ENCODE data around the gene POLR1D. TPM values are rescaled to one million over a fixed set of nuclear protein-coding genes. Genes with fewer than 3 reads are reported as not detected.

Gene POLR1D
- total and polyA plus RNA-seq, 8 donors: 98.7 to 161 (median 139) TPM

DNA sequence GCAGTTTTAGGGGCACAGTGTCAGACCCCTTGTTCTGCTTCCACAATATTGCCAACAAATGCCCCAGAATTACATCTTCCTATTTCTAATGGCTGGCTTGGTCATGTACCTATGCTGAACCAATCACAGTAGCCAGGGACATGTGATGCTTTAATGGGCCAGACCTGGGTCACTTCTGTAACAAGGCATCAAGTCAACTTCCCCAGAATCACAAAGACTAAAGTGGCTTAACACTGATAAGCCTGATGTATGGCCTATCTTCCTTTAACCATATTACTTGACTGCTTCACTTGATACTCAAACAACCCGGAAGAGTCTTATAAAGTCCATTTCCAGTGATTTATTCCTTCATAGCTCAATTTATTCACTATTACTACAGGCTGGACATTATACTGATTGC is 21.0 kb upstream of the POLR1D start:
- no peak for FAIRE-seq
- H3K27ac ChIP-seq: no peak overlapping the region
- no peaks in the 10 kb centered on the region for H3K27me3 ChIP-seq
- H3K36me3 ChIP-seq: no peaks in the 10 kb centered on the region
- no peak for ATAC-seq
- peaks cover 18 to 61% (median 57%) of the 10 kb centered on the region in 3 donors for H3K4me1 ChIP-seq
- H3K9me3 ChIP-seq: no peaks in the 10 kb centered on the region
- DNase-seq: no peak
- 88 to 96% methylated on average over 1 of the region's 1 CpG for WGBS, 2 donors
- no peak for TF ChIP-seq CTCF (IDR thresholded peaks at IDR 0.05)
- intact Hi-C loops (cut with DNase I): no loop called here
- no peak overlapping the region for H3K4me3 ChIP-seq

DNA sequence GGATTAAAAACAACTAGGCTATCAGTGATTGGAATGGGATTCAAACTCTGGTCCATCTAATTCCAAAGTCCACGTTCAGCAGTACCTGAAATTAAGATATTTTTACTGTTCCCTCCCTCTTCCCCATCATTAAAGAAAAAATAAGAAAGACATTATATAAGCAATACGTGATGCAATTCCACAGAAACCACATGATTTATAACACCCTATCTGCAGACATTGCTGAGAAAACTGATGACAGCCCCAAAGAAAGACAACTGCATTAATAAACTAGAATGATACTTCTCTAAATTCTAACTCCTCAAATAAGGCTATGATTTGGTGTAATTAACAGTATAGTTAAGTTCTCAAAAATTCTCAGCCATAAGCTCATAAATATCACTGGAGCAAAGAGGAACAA is 20.5 kb upstream of the POLR1D start:
- intact Hi-C loops (cut with DNase I): no loop called here
- 86 to 94% methylated on average over 2 of the region's 2 CpGs for WGBS, 2 donors
- no peaks in the 10 kb centered on the region for H3K27me3 ChIP-seq
- H3K27ac ChIP-seq: no peak overlapping the region
- FAIRE-seq (peak; percentile 53), DNase-seq (no peak), ATAC-seq (no peak)
- no peak overlapping the region for H3K4me3 ChIP-seq
- H3K36me3 ChIP-seq: no peaks in the 10 kb centered on the region
- no peak for TF ChIP-seq CTCF (IDR thresholded peaks at IDR 0.05)
- H3K9me3 ChIP-seq: no peaks in the 10 kb centered on the region
- peaks cover 22 to 66% (median 62%) of the 10 kb centered on the region in 3 donors for H3K4me1 ChIP-seq

GRCh38 chr13:27601803-27602202 is 19.9 kb upstream of the POLR1D start:
- Histone ChIP-seq H3K4me3 (no peak overlapping the region), H3K36me3 (no peaks in the 10 kb centered on the region), H3K27me3 (no peaks in the 10 kb centered on the region), H3K4me1 (peaks cover 28 to 67% (median 66%) of the 10 kb centered on the region in 3 donors), H3K9me3 (no peaks in the 10 kb centered on the region), H3K27ac (no peak overlapping the region)
- WGBS, 2 donors: 96 to 99% methylated on average over 2 of the region's 2 CpGs
- no peak for FAIRE-seq
- intact Hi-C loops (cut with DNase I): no loop called here
- no peak for DNase-seq
- TF ChIP-seq CTCF (IDR thresholded peaks at IDR 0.05): no peak
- no peak for ATAC-seq

GRCh38 chr13:27605099-27605498 is 16.6 kb upstream of the POLR1D start:
- Histone ChIP-seq H3K27ac (peak overlapping the region in 2 of 4 donors; percentile 30 to 45), H3K4me3 (no peak overlapping the region), H3K9me3 (no peaks in the 10 kb centered on the region), H3K36me3 (no peaks in the 10 kb centered on the region), H3K27me3 (no peaks in the 10 kb centered on the region), H3K4me1 (peaks cover 40 to 56% (median 52%) of the 10 kb centered on the region in 3 donors)
- ATAC-seq (no peak), FAIRE-seq (no peak), DNase-seq (no peak)
- 36 to 48% methylated on average over 3 of the region's 3 CpGs for WGBS, 2 donors
- no peak for TF ChIP-seq CTCF (IDR thresholded peaks at IDR 0.05)
- intact Hi-C loops (cut with DNase I): no loop called here

GRCh38 chr13:27605610-27606200 is 16.0 kb upstream of the POLR1D start:
- peaks cover 34 to 51% (median 46%) of the 10 kb centered on the region in 3 donors for H3K4me1 ChIP-seq
- peak overlapping the region in 2 of 4 donors; percentile 30 to 45 for H3K27ac ChIP-seq
- DNase-seq (no peak), ATAC-seq (peak; percentile 53 to 78 (median 68)), FAIRE-seq (no peak)
- H3K36me3 ChIP-seq: no peaks in the 10 kb centered on the region
- no peak for TF ChIP-seq CTCF (IDR thresholded peaks at IDR 0.05)
- no peaks in the 10 kb centered on the region for H3K9me3 ChIP-seq
- intact Hi-C loops (cut with DNase I): no loop called here
- no peaks in the 10 kb centered on the region for H3K27me3 ChIP-seq
- WGBS, 2 donors: 4 to 9% methylated on average over 2 of the region's 2 CpGs
- no peak overlapping the region for H3K4me3 ChIP-seq
